GM18870 (cell line): ENCODE data around the gene AARS2.

Source experiments
- ATAC-seq: cut with Tn5 transposase; IDR thresholded peaks from one replicate; pipeline ENCODE4 v1.9.1; 2021; ENCODE audit warnings: moderate library complexity; ENCODE audit not compliant: unreplicated experiment

The AARS2 gene

DNA sequence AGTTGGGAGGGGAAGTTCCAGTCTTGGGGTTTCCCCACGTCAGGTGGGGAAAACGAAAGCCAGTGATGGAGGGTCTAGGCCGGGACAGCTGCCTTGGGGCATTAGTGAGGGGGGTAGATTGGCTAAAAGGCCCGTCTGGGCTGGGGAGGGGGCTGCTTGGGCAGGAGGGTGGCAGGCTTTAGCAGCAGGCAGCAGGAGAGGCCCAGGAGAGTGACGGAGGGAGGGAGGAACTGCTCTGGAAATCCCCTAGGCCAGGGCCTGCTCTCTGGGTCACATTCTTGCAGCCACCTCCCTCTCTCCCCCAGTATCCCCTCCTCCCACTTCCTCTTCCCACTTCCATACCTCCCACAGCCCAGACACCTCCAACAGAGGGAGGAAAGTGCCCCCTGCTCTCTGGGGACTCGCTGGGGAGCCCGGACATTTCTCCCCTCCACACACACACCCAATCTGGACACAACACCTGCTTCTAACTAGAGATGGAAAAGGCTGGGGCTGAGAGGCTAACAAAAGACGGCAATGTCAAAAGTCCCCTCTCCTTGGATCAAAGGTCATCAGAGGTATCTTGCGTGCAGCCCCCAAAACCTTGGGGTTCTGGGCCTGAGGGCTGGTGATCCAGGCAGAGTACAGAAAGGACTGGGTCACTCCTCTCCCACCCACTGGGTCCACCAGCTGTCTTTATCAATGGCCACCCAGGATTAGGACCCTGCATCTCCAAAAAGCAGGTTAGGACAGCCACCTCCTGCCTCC, 49.6 kb downstream of the AARS2 start:
- no peak for ATAC-seq

DNA sequence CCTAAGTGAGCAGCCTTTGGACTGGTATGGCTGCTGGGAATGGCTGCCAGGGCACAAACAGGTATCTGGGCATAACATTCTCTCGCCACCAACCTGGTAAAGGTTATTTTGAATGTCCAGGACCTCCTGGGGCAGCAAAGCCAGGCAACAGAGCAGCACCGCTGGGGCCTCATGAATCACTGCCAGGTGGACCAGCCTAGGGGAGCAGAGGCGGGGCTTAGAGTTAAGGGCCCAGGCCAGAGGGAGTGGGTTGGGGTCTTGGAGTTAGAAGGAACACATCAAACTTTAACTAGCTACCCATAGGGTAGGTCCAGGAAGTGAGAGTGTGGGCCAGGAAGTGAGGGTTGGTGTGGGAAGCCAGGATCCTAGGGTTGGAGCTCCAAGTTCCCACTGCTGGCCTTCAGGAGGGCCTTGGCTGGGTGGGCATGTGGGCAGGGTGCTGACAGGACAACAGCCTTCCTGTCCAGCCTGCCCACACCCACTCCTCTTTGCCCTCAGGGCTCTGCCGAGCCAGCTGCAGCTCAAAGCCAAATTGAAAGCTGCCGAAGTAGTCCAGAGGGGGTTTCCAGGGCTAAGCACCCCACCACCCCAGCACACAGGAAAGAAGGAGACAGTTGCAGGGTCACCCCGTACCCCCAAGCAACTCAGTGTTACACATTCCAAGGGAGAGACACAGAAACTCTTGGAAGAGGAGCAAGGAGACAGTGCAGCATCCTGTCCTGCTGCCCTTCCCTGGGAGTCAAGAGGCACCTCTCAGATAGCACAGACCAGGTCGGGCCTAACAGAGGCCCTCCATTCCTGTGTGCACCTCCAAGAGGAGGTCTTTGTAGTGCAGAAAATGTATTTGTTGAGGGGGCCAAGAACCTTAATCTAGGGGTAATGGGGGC, 50.4 kb downstream of the AARS2 start:
- ATAC-seq = no peak

DNA sequence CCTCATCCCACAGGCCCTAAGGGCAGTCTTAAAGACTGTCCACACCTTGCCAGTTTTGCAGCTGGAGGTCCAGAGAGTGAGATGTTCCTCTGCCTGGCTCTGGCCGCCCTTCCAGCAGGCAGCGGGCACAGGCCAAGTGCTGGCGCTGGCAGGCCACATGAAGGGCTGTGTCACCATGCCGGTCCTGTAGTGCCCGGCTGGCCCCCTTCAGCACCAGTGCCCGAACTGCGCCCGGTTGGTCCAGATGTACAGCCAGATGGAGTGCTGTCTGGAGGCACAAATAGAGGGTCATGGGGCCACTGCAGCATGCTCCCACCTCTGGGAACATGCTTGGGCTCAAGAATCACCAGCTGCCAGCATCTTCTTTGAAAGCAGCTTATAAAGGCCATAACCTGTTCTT, 51.6 kb downstream of the AARS2 start:
- ATAC-seq = no peak

DNA sequence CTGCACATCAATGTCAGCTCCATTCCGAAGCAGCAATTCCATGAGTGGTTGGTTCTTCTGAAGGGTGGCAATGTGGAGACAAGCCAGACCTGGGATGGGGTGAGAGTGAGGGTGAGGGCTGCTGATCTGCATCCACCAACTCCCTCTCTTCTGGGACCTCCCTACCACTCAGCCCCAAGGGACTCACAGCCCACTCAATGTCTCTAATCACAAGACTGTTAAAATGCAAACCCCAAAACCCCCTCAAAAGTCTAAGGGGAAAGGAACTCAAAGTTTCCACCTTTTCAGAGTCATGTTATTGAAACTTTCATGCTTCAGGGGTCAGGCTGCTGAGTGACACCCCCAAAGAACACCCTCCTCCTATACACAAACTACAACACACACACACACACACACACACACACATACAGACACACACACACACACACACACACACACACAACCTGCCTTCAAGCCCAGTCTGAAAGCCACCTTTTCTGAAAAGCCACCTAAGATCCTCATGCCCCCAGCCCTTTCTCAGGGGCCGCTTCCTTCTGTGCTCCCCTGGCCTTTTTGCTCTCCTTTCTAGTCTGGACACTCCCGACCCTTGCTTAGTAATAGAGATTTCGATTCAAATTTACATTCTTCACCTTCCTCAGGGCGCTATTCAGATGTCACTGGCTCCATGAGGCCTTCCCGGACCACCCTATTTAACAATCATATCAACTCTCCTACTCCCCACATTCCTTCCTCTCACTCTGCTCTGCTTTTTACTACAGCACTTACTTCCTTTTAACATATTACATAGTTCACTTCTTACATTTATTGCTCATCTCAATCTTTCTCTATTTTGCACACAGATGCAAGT, 52.5 kb downstream of the AARS2 start:
- ATAC-seq = no peak

DNA sequence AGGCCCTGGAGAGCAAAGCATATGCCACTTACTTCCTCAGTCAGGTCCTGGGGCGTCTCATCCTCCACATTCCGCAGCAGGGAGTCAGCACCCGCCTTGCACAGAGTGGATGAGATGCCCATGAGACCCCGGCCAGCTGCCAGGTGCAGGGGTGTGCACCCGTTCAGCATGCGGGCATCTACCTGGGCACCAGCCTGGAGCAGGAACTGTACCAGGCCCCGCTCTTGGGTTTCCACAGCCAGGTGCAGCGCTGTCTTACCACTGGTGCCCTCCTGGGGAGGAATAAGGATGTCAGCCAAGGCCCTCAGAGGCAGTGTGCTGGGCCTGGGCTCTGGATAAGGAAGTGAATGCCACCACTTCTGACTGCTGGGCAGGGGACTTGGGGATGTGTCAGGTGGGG, 53.1 kb downstream of the AARS2 start:
- ATAC-seq = no peak

DNA sequence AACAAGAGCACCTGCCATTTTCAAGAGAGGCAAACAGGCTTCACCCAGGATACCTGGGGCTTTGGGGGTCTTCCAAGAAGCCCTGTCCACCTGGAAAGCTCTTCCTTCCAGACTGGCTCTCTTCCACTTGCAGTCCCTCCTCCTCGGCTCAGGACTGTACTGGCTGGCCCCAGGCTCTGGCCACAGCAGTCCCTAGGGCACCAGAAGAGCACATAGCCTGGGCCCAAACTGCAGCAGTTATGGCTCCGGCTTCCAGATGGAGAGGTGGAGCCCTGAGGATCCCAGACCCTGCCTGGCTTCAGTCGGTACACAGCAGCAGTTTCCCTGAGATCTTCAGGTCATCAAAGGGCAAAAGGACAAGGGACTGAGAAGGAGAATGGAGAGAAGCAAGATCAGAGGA, 54.2 kb downstream of the AARS2 start:
- no peak for ATAC-seq

DNA sequence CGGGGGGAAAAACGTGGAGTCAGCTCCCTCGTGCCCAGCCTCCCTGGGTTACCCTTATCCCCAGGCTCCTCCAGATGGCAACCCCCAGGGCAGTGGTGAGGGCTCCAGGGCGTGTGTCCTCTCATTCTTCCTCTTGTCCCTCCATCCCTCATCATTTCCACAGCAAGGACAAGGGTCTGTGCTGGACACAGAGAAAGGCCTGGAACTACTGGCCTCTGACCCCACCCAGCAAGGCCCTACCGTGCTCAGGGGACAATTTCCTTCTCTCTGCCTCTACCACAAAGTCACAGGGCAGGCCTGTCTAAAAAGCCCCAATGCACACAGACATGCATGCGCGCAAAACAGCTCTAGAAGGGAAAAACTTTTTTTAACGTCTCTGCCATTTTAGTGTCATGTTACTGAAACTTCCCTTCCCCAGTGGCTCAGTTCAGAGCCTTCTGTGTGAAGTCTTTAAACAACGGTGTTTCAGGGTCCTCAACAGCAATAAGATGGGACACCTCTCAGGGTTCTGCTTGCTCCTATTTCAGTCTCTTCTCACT, 54.8 kb downstream of the AARS2 start:
- ATAC-seq = no peak

DNA sequence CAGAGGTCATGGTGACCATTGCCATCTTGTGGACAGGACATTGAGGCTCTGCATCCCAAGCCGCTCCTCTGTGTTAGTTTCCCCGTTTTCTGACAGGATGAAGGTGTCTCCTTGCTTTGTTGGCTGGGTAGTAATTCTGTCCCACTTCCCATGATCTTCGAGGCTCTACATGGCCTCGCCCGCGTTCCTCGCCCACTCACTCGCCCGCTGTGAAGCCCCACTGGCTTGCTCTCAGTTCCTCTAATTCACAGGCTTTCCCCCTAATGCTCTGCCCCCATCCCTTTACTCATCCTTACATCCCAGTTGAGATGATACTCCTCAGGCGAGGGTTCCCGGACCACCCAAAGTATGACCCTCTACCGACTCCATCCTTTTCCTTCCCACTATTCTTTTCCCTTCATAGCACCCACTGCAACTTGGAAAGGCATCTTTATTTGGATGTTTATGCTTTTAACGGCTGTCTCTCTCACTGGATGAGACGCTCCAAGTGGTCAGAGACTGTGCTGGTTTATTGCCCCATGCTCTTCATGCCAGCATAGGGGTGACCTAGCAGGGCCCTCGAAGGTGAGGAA, 55.3 kb downstream of the AARS2 start:
- ATAC-seq = no peak

DNA sequence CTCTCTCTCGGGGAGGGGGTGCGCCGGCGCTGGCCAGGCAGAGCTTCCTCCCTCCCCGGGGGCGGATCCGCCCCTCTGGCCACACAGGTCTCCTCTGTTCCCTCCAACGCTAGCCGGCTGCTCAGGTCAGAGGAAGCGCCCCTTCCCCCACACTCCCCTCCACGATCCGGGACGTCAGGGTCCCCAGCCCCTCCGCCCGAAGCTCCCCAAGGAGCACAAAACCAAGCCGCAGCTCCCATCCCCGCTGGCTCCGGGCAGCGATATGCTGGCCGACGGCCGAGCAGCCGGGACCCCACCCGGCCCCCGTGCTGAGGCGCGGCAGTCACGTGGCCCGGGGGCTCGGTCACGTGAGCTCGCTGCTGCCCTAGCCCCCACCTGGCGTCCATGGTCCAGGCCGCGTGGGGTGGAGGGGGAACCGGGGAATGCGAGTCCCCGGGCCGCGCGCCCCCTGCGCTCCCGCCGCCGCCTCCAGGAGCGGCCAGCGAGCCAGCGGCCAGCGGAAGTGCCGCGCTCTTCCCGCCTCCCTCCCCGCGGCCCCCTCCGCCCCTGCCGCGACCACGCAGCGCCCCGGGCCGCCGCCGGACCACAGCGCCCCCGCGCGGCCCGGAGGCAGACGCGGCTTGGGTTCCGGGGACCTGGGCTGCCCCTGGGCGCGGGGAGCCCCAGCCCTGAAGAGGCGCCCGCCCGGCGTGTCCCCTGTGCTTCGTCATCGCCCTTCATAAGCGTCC, 56.0 kb downstream of the AARS2 start, which contains the start of gene SLC35B2:
SLC35B2 (minus strand) TSS at position 504 of the 728 bp plus-strand sequence; CDS start at position 386, 118 bp downstream.
- ATAC-seq = no peak

DNA sequence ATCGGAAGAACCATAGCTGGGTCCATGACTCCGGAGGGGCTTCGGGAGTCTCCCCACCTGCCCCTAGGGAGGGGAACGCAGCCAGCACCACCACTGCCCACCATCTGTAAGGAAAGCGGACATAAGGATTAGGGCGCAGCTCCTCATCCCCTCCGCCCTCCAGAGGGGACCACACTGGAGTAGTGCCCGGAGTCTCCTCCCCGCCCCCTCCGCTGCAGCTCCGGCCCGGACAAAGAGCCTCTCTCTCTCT, 56.4 kb downstream of the AARS2 start:
- no peak for ATAC-seq

DNA sequence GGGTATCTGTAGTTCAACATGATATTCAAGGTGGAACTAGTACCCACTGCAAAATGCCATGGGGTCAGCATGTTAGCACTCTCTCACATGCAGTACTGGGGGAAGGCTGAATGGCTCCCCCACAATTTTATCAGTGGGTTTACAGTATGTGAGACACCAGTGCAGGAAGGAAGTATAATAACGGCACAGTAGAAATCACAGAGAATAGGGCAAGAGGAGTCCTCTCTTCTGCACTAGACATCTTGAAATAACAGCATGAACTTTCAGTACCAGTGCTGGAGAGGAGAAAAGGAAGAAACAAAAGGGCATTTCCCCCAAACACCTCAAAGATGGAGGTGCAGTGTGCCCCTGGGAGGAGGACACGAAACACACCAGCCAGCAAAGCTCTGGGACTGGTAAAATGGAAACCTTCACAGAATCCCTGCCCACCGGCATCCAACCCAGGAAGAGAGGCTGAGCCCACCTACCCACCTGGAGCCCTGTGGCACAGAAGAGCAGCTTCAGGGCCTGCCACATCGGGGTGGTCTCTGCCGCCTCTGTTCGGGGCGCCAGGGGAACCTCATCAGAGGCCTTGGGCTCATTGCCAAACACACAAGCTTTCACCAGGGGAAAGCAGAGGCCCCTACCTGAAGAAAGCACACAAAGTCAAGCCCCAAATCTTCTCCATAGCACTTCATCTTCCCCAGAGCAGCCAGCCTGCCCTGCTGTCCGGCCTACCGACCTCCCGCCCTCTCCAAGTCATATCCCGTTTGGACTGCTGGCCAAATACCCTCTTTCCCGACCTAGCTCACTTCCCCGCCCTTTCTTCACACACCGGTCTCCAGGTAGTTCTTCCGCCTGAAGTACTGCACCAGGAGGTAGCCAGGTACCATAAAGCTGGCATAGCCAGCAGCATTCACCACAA, 57.0 kb downstream of the AARS2 start:
- no peak for ATAC-seq

DNA sequence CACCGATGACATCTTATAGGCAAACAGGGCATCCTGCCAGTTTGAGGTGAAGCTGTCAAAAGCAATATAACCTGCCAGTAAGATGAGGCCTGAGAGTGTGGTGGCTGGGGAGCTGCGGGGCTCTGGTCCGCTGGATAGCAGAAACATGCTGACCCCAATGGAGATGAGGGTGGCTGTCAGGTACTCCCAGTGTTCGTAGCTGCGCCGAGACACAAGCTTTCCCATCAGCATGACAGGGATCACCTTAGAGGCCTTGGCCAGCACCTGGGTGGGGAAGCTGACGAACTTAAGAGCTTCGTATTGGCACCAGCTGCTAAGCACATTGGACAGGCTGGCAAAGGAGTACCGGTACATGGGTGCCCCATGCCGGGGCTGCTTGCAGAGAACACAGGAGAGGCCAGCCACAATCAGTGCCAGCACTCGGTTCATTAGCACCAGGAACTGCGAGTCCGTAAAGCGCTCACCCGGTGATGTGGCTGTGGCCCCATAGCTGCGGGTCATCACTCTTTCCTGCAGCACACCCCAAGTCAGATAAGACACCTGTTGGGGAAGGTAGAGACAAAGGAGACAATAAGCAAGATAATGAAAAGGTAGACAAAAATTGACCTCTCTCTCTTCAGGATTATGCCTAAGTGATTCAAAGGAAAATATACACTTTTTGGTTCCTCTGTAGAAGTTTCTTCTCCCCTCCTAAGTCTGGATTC, 57.9 kb downstream of the AARS2 start:
- ATAC-seq = no peak

DNA sequence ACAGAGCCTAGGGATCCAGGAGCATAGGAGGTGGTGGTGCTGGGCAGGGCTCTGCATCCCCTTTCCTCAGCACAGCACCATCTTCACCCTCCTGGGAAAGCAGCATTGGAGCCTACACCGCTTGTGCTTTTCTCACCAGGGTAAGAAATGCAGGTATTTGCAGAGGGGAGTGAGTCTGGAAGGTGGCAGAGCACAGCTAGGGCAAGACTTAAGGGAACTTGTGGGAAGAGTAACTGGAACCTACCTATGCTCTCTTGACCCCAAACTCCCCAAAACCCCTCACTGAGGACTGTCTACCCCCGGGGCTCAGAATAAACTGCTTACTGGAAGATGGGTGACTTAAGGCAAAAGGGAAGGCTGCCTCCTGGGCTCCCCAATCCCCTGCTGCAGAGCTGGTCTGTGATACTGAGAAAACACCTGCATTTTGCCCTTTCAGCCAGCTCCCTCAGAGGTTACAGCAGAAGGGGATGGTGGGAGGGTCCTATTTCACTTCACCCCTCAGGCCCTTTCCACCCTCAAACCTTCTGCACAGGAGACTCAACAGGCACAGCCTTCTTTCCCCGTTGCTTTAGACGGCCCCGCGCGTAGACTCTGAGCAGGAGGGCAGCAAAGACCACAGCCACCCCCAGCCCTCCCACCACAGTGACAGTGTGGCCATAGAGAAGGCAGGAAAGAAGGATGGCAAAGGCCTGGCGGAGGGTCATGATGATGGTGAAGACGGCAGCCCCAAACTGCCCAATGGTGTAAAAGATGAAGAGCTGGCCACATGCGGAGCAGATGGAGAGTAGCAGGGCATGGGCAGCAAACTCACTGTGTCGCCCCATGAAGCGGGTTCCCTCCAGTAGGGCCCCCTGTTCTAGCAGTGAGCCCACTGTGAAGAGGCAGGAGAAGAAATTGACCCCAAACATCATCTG, 58.7 kb downstream of the AARS2 start:
- ATAC-seq = no peak

DNA sequence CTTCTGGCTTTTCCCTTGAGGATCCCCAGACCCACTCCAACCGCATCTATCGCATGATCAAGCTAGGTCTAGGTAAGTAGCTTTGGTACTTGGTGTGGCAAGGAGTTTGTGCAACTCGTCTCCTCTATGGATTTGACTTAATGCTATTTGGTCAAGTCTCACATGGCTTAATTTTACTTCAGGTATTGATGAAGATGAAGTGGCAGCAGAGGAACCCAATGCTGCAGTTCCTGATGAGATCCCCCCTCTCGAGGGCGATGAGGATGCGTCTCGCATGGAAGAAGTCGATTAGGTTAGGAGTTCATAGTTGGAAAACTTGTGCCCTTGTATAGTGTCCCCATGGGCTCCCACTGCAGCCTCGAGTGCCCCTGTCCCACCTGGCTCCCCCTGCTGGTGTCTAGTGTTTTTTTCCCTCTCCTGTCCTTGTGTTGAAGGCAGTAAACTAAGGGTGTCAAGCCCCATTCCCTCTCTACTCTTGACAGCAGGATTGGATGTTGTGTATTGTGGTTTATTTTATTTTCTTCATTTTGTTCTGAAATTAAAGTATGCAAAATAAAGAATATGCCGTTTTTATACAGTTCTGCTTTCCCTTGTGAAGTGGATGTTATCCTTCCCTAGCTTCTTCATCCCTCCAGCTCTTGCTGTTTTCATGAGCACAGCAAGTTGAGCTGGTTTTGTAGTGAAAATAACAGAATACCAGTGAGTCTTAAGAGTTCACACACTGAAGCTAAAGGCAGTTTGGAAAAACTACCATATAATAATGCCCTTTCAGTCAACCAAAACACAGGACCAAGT, 59.6 kb downstream of the AARS2 start:
- ATAC-seq = no peak

DNA sequence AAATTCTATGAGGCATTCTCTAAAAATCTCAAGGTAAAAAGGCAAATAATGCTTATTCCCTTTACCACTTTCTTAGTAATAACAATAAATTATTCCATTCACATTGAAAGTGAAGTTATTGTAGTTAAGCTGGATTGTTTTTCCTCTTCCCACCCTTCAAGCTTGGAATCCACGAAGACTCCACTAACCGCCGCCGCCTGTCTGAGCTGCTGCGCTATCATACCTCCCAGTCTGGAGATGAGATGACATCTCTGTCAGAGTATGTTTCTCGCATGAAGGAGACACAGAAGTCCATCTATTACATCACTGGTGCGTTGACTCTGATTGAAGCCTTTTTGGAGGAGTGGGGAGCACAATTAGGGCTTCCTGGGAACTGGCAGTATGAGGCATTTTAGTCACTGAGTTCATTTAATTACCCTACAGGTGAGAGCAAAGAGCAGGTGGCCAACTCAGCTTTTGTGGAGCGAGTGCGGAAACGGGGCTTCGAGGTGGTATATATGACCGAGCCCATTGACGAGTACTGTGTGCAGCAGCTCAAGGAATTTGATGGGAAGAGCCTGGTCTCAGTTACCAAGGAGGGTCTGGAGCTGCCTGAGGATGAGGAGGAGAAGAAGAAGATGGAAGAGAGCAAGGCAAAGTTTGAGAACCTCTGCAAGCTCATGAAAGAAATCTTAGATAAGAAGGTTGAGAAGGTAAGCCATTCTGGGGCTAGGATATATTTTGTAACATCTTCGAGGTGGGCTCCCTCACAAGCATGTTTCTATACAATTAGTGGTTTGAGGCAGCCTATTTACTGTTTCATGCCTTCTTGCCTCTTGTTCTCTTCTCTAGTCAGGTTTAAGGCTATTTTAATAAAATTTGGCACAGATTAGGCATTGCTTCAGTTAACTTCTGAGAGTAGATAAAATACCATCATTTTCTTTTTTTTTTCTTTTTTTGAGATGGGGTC, 61.3 kb downstream of the AARS2 start:
- ATAC-seq = no peak

DNA sequence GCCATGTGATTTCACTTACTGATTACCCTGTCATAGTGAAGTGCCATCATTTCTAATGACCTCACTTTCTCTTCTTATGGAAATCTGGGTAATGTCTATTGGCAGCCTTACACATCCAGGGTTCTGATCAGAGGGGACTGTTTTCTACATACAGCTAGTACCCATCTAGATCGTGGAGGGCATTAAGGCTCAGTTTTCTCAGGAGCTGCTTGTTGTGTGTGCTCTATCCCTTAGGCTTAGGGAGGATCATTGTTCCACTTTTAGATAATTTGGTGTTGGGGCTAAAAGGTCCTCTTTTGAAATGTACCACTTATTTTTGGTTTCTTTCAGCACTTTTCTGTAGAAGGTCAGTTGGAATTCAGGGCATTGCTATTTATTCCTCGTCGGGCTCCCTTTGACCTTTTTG, 62.4 kb downstream of the AARS2 start:
- no peak for ATAC-seq
